ENCODE measurements around the gene MAPK1IP1L. TPM values are rescaled to one million over a fixed set of nuclear protein-coding genes. Genes with fewer than 3 reads are reported as not detected.

Gene MAPK1IP1L
- total and polyA plus RNA-seq, 2 experiments from 2014 or later = 72.4 to 162 TPM

DNA sequence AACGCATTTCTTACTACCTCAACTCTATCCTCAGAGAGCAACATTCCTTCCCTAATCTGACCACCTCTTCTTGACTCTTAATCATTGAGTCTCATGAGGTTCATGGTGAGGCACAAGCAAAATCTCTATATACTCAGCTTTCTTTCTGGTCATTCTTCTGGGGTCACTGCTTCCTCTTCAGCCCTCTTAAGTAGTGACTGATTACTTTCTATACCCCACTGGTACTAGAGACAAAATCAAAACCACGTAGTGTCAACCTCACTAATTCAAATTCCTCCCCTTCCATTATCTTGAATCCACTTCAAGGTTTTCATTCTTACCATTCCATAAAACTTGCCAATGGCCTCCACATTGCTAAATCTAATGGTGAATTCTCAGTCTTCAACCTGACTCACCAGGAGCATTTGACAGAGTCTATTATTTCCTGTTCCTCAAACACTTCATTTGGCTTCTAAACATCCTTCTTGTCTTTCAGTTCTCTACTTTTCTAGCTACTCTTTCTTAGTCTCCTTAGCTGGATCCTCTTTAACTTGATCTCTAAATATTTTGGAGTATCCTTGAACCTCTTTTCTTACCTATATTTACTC is 31.4 kb upstream of the MAPK1IP1L start:
- peaks cover 2% of the 10 kb centered on the region for H3K27me3 Mint-ChIP-seq (ENCODE audit: insufficient read depth, low read depth, poor library complexity)
- DNase-seq (ENCODE audit: low spot score) (no peak), ATAC-seq (no peak)
- no peak overlapping the region for H3K4me2 ChIP-seq
- no peaks in the 10 kb centered on the region; the same call in 2 of the 3 replicates for H3K9me3 Mint-ChIP-seq
- peaks cover 8% of the 10 kb centered on the region for H3K4me1 ChIP-seq (ENCODE audit: insufficient read depth)
- H3K4me3 Mint-ChIP-seq = no peak overlapping the region
- no peak overlapping the region for H2AFZ ChIP-seq
- peaks cover 95% of the 10 kb centered on the region for H3K79me2 ChIP-seq (replicated peaks; ENCODE audit: insufficient read depth)
- no peak overlapping the region for H3K4me3 ChIP-seq
- TF ChIP-seq NANOG (IDR thresholded peaks at IDR 0.05; ENCODE audit: borderline replicate concordance) = no peak
- no peak for TF ChIP-seq EZH2 (IDR thresholded peaks at IDR 0.05; ENCODE audit: low read depth, unreplicated experiment)
- no peak for TF ChIP-seq ZNF462 (CRISPR knock-in tag; IDR thresholded peaks at IDR 0.05)
- no peak for TF ChIP-seq CREB1 (CRISPR knock-in tag; IDR thresholded peaks at IDR 0.05; ENCODE audit: low read depth)
- TF ChIP-seq JUNB (IDR thresholded peaks at IDR 0.05; ENCODE audit: unreplicated experiment) = no peak
- TF ChIP-seq STAT1 (IDR thresholded peaks at IDR 0.05; ENCODE audit: unreplicated experiment) = no peak
- TF ChIP-seq, protein P1, sequence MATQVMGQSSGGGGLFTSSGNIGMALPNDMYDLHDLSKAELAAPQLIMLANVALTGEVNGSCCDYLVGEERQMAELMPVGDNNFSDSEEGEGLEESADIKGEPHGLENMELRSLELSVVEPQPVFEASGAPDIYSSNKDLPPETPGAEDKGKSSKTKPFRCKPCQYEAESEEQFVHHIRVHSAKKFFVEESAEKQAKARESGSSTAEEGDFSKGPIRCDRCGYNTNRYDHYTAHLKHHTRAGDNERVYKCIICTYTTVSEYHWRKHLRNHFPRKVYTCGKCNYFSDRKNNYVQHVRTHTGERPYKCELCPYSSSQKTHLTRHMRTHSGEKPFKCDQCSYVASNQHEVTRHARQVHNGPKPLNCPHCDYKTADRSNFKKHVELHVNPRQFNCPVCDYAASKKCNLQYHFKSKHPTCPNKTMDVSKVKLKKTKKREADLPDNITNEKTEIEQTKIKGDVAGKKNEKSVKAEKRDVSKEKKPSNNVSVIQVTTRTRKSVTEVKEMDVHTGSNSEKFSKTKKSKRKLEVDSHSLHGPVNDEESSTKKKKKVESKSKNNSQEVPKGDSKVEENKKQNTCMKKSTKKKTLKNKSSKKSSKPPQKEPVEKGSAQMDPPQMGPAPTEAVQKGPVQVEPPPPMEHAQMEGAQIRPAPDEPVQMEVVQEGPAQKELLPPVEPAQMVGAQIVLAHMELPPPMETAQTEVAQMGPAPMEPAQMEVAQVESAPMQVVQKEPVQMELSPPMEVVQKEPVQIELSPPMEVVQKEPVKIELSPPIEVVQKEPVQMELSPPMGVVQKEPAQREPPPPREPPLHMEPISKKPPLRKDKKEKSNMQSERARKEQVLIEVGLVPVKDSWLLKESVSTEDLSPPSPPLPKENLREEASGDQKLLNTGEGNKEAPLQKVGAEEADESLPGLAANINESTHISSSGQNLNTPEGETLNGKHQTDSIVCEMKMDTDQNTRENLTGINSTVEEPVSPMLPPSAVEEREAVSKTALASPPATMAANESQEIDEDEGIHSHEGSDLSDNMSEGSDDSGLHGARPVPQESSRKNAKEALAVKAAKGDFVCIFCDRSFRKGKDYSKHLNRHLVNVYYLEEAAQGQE (IDR thresholded peaks at IDR 0.05; ENCODE audit: unreplicated experiment) = no peak
- TF ChIP-seq, protein P2, sequence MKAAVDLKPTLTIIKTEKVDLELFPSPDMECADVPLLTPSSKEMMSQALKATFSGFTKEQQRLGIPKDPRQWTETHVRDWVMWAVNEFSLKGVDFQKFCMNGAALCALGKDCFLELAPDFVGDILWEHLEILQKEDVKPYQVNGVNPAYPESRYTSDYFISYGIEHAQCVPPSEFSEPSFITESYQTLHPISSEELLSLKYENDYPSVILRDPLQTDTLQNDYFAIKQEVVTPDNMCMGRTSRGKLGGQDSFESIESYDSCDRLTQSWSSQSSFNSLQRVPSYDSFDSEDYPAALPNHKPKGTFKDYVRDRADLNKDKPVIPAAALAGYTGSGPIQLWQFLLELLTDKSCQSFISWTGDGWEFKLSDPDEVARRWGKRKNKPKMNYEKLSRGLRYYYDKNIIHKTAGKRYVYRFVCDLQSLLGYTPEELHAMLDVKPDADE (IDR thresholded peaks at IDR 0.05) = no peak
- TF ChIP-seq POLR2AphosphoS5 (IDR thresholded peaks at IDR 0.05; ENCODE audit: low read depth) = no peak
- no peak for TF ChIP-seq EZH2phosphoT487 (IDR thresholded peaks at IDR 0.05; ENCODE audit: unreplicated experiment)
- TF ChIP-seq ZNF331 (CRISPR knock-in tag; IDR thresholded peaks at IDR 0.05; ENCODE audit: low read depth) = no peak
- TF ChIP-seq CTCF (conservative IDR thresholded peaks at IDR 0.05; ENCODE audit: low read depth in 2 of 2) = no peak
- TF ChIP-seq ZNF114 (CRISPR knock-in tag; IDR thresholded peaks at IDR 0.05) = no peak
- H3K36me3 ChIP-seq (ENCODE audit: insufficient read depth) = peaks cover 6% of the 10 kb centered on the region; the same call in 1 of the 2 replicates
- no peaks in the 10 kb centered on the region for H3K27me3 ChIP-seq (ENCODE audit: insufficient read depth)
- peaks cover 49% of the 10 kb centered on the region for H3K36me3 Mint-ChIP-seq (ENCODE audit: low read depth)
- peaks cover 5% of the 10 kb centered on the region for H3K4me1 Mint-ChIP-seq
- H4K20me1 ChIP-seq (replicated peaks; ENCODE audit: insufficient read depth) = peaks cover 40% of the 10 kb centered on the region
- H3K9me2 ChIP-seq (ENCODE audit: insufficient read depth) = no peaks in the 10 kb centered on the region
- H3K27ac ChIP-seq (ENCODE audit: low read depth) = no peak overlapping the region
- H3F3A ChIP-seq (replicated peaks; ENCODE audit: low read depth) = no peaks in the 10 kb centered on the region
- no peak overlapping the region; the same call in 1 of the 2 replicates for H3K27ac Mint-ChIP-seq

Data from GM23338 (cell line).